ENCODE results near the gene TRIM68.
A peak's percentile ranks its signal among the peaks of the same experiment; 100 is the strongest.

The TRIM68 gene

GRCh38 chr11:4626207-4627099 is 18.4 kb upstream of the TRIM68 start:
- peak; percentile 78 for DNase-seq
- Mint-ChIP-seq H3K9me3 (peaks cover 4% of the 10 kb centered on the region), H3K36me3 (no peaks in the 10 kb centered on the region), H3K27me3 (peaks cover 6% of the 10 kb centered on the region), H3K4me3 (no peak overlapping the region), H3K4me1 (no peaks in the 10 kb centered on the region), H3K27ac (no peak overlapping the region)
- CTCF ChIA-PET, result interaction anchor here (0.8 to 2.9 kb wide), 5 partner anchors 10 to 377 kb away, joined by 3 to 34 read pairs (median 5); partner anchors contain the start of gene OR51D1

- Mint-ChIP-seq H3K9me3 (no peaks in the 10 kb centered on the region), H3K27ac (no peak overlapping the region), H3K36me3 (no peaks in the 10 kb centered on the region), H3K4me3 (no peak overlapping the region), H3K27me3 (no peaks in the 10 kb centered on the region), H3K4me1 (no peaks in the 10 kb centered on the region)
- no peak for DNase-seq
- CTCF ChIA-PET, result no interaction called here
These were observed 11.5 kb upstream of the TRIM68 start for GRCh38 chr11:4619514-4619913.

GRCh38 chr11:4615856-4616444 is 7.9 kb upstream of the TRIM68 start:
- no peak overlapping the region for H3K4me3 Mint-ChIP-seq
- DNase-seq, result no peak
- no peaks in the 10 kb centered on the region for H3K9me3 Mint-ChIP-seq
- H3K27me3 Mint-ChIP-seq, result no peaks in the 10 kb centered on the region
- H3K36me3 Mint-ChIP-seq, result no peaks in the 10 kb centered on the region
- H3K27ac Mint-ChIP-seq, result no peak overlapping the region
- H3K4me1 Mint-ChIP-seq, result no peaks in the 10 kb centered on the region
- CTCF ChIA-PET, result interaction anchor here (1.3 kb wide), 1 partner anchor 10 kb away, joined by 3 read pairs; no protein-coding TSS in a partner anchor

- Mint-ChIP-seq H3K27ac (no peak overlapping the region), H3K4me1 (peaks cover 29% of the 10 kb centered on the region)
- CTCF ChIA-PET, result interaction anchor here (1.3 to 2.7 kb wide), 2 partner anchors 15 to 24 kb away, joined by 5 to 10 read pairs; no protein-coding TSS in a partner anchor
These were observed 4.0 kb upstream of the TRIM68 start for GRCh38 chr11:4611986-4612385.

GRCh38 chr11:4610258-4610935 is 2.4 kb upstream of the TRIM68 start:
- CTCF ChIA-PET, result no interaction called here
- H3K27me3 Mint-ChIP-seq, result no peaks in the 10 kb centered on the region
- peak overlapping the region; percentile 74 for H3K27ac Mint-ChIP-seq
- H3K4me3 Mint-ChIP-seq, result peak overlapping the region; percentile 30
- peaks cover 40% of the 10 kb centered on the region for H3K4me1 Mint-ChIP-seq
- DNase-seq, result peak; percentile 49
- no peaks in the 10 kb centered on the region for H3K9me3 Mint-ChIP-seq
- H3K36me3 Mint-ChIP-seq, result peaks cover 4% of the 10 kb centered on the region

More at GRCh38 chr11:4611986-4612385, 4.0 kb upstream of the TRIM68 start:
- DNase-seq, result no peak
- H3K36me3 Mint-ChIP-seq, result peaks cover under 1% of the 10 kb centered on the region
- no peak overlapping the region for H3K4me3 Mint-ChIP-seq
- H3K9me3 Mint-ChIP-seq, result no peaks in the 10 kb centered on the region
- no peaks in the 10 kb centered on the region for H3K27me3 Mint-ChIP-seq

- no peaks in the 10 kb centered on the region for H3K9me3 Mint-ChIP-seq
- H3K36me3 Mint-ChIP-seq, result peaks cover 14% of the 10 kb centered on the region
- peak overlapping the region; percentile 94 for H3K27ac Mint-ChIP-seq
- H3K4me1 Mint-ChIP-seq, result peaks cover 40% of the 10 kb centered on the region
- no peaks in the 10 kb centered on the region for H3K27me3 Mint-ChIP-seq
- no peak for DNase-seq
- CTCF ChIA-PET, result interaction anchor here (1.9 kb wide), 1 partner anchor 420 kb away, joined by 4 read pairs; no protein-coding TSS in a partner anchor
- peak overlapping the region; percentile 93 for H3K4me3 Mint-ChIP-seq
These were observed 935 bp downstream of the TRIM68 start for GRCh38 chr11:4607096-4607495.

GRCh38 chr11:4606231-4607015 is 1.6 kb downstream of the TRIM68 start:
- Mint-ChIP-seq H3K27me3 (no peaks in the 10 kb centered on the region), H3K4me1 (peaks cover 40% of the 10 kb centered on the region), H3K27ac (no peak overlapping the region), H3K9me3 (no peaks in the 10 kb centered on the region), H3K36me3 (peaks cover 18% of the 10 kb centered on the region), H3K4me3 (peak overlapping the region; percentile 93)
- CTCF ChIA-PET, result interaction anchor here (0.7 to 1.9 kb wide), 3 partner anchors 18 to 419 kb away, joined by 3 to 4 read pairs (median 3); partner anchors contain the start of gene OR51D1
- DNase-seq, result no peak

- H3K36me3 Mint-ChIP-seq, result peaks cover 28% of the 10 kb centered on the region
- CTCF ChIA-PET, result interaction anchor here (1.2 to 1.7 kb wide), 2 partner anchors 32 to 418 kb away, joined by 3 to 7 read pairs; partner anchors contain the start of gene OR51D1
- no peak overlapping the region for H3K4me3 Mint-ChIP-seq
- H3K27ac Mint-ChIP-seq, result no peak overlapping the region
- no peaks in the 10 kb centered on the region for H3K27me3 Mint-ChIP-seq
- H3K4me1 Mint-ChIP-seq, result peaks cover 34% of the 10 kb centered on the region
- DNase-seq, result no peak
- no peaks in the 10 kb centered on the region for H3K9me3 Mint-ChIP-seq
These were observed 3.0 kb downstream of the TRIM68 start for GRCh38 chr11:4605057-4605456.

- DNase-seq, result no peak
- no peak within 1 kb of the TSS for H3K27ac Mint-ChIP-seq
- CTCF ChIA-PET, result interaction anchor here (1.1 kb wide), 1 partner anchor 20 kb away, joined by 3 read pairs; no protein-coding TSS in a partner anchor
- H3K27me3 Mint-ChIP-seq, result no peaks in the 10 kb centered on the region
- H3K9me3 Mint-ChIP-seq, result no peaks in the 10 kb centered on the region
- no peaks in the 10 kb centered on the region for H3K4me1 Mint-ChIP-seq
- peaks cover 5% of the 10 kb centered on the region for H3K36me3 Mint-ChIP-seq
- H3K4me3 Mint-ChIP-seq, result no peak within 1 kb of the TSS
These were observed 14.3 kb downstream of the TRIM68 start, which contains the start of gene OR52I1 for GRCh38 chr11:4593739-4594138. OR52I1 (plus strand) TSS chr11:4594039; CDS start chr11:4594039, 0 bp downstream.

GRCh38 chr11:4589017-4589416 is 19.0 kb downstream of the TRIM68 start:
- CTCF ChIA-PET, result no interaction called here
- Mint-ChIP-seq H3K9me3 (no peaks in the 10 kb centered on the region), H3K4me3 (no peak overlapping the region), H3K27ac (no peak overlapping the region), H3K4me1 (no peaks in the 10 kb centered on the region), H3K36me3 (no peaks in the 10 kb centered on the region), H3K27me3 (no peaks in the 10 kb centered on the region)
- DNase-seq, result no peak

GRCh38 chr11:4581443-4581842 is 26.6 kb downstream of the TRIM68 start, which contains the start of gene OR52I2:
OR52I2 (plus strand) TSS chr11:4581743.
- H3K27ac Mint-ChIP-seq, result no peak within 1 kb of the TSS
- CTCF ChIA-PET, result no interaction called here
- H3K27me3 Mint-ChIP-seq, result peaks cover 7% of the 10 kb centered on the region
- DNase-seq, result no peak
- H3K4me1 Mint-ChIP-seq, result no peaks in the 10 kb centered on the region
- H3K4me3 Mint-ChIP-seq, result no peak within 1 kb of the TSS
- H3K9me3 Mint-ChIP-seq, result no peaks in the 10 kb centered on the region
- H3K36me3 Mint-ChIP-seq, result no peaks in the 10 kb centered on the region

- no peaks in the 10 kb centered on the region for H3K9me3 Mint-ChIP-seq
- peaks cover 5% of the 10 kb centered on the region for H3K4me1 Mint-ChIP-seq
- no peak overlapping the region for H3K4me3 Mint-ChIP-seq
- CTCF ChIA-PET, result no interaction called here
- no peaks in the 10 kb centered on the region for H3K36me3 Mint-ChIP-seq
- no peak for DNase-seq
- H3K27ac Mint-ChIP-seq, result no peak overlapping the region
- H3K27me3 Mint-ChIP-seq, result peaks cover 12% of the 10 kb centered on the region
These were observed 27.9 kb downstream of the TRIM68 start for GRCh38 chr11:4580124-4580523.

- Mint-ChIP-seq H3K4me3 (no peak overlapping the region), H3K27ac (no peak overlapping the region), H3K4me1 (peaks cover 8% of the 10 kb centered on the region), H3K9me3 (no peaks in the 10 kb centered on the region), H3K27me3 (peaks cover 12% of the 10 kb centered on the region), H3K36me3 (no peaks in the 10 kb centered on the region)
- CTCF ChIA-PET, result no interaction called here
- DNase-seq, result no peak
These were observed 29.4 kb downstream of the TRIM68 start for GRCh38 chr11:4578624-4579023.
